Testis (tissue), 3 donors: ENCODE measurements around the gene GOSR1. TPM values are rescaled to one million over a fixed set of nuclear protein-coding genes. Genes with fewer than 3 reads are reported as not detected.
"Not testable (repeated sequence)": the region's sequence is repeated elsewhere in the genome, so short reads cannot be mapped to it uniquely, and the experiment has no call there.

Source experiments
- DNase-seq: peaks from one replicate; pipeline ENCODE4 v3.0.0-alpha.2; 2019
- H3K27ac ChIP-seq, 2 donors: fragments of 200-600 bp; sonication (generic); one replicate each; pipeline ENCODE4 v1.5.1; 2019
- H3K27me3 ChIP-seq: fragments of 200-600 bp; sonication (generic); one replicate; pipeline ENCODE4 v1.5.1; 2019
- H3K36me3 ChIP-seq: fragments of 200-600 bp; sonication (generic); one replicate; pipeline ENCODE4 v1.5.1; 2017; ENCODE audit warnings: low read depth; ENCODE audit errors: missing control alignments
- H3K4me1 ChIP-seq: fragments of 200-600 bp; sonication (generic); one replicate; pipeline ENCODE4 v1.5.1; 2019
- H3K4me3 ChIP-seq, 2 donors: fragments of 200-600 bp; sonication (generic); one replicate each; pipeline ENCODE4 v1.5.1; 2017 to 2019
- H3K9me3 ChIP-seq: fragments of 200-600 bp; sonication (generic); one replicate; pipeline ENCODE4 v1.5.1; 2017
- POLR2A ChIP-seq: fragments of 450-650 bp; IDR thresholded peaks from one replicate; pipeline ENCODE4 v1.6.1; 2017; ENCODE audit warnings: antibody characterized with exemption, mild to moderate bottlenecking, moderate library complexity
- WGBS, 2 donors: methylation state at CpG; one replicate each; pipeline ENCODE4 v1.1.5; 2018; 5-methylcytosine and 5-hydroxymethylcytosine counted together
- intact Hi-C: fragments of 100-400 bp; cut with DNase I; formaldehyde crosslinking; loops from one replicate; pipeline ENCODE4 v1.15.1; 2023; ENCODE audit warnings: low total_unique reads
- polyA plus RNA-seq: library from polyadenylated mRNA; stranded (reverse); fragments of 350-450 nt; fragmentation: Illumina TruSeq; extraction: RNeasy Lipid Tissue Mini Kit (QIAGEN cat#74804); gene quantifications from one replicate; pipeline ENCODE4 v1.2.3, GENCODE V29; 2014; ENCODE audit warnings: low read depth, low replicate concordance; ENCODE audit not compliant: insufficient read depth
- total RNA-seq, 2 donors: library from RNA; depleted of rRNA; stranded (reverse); fragments of >200 nt; gene quantifications; one replicate each; pipeline ENCODE4 v1.2.3, GENCODE V29; 2016
- TF ChIP-seq, protein P1 (sequence below), 3 experiments: fragments of 450-650 bp in 2 of 3; fragments of 200-600 bp in 1 of 3; sonication (generic) in 1 of 3; IDR thresholded peaks; one replicate each; pipeline ENCODE4 v1.5.1; 2016 to 2019; ENCODE audit warnings: antibody characterized with exemption in 3 of 3, mild to moderate bottlenecking in 2 of 3, moderate library complexity in 1 of 3

The GOSR1 gene
- total and polyA plus RNA-seq, 3 donors from 2014 or later = 52.9 to 69.9 (median 61.7) TPM

DNA sequence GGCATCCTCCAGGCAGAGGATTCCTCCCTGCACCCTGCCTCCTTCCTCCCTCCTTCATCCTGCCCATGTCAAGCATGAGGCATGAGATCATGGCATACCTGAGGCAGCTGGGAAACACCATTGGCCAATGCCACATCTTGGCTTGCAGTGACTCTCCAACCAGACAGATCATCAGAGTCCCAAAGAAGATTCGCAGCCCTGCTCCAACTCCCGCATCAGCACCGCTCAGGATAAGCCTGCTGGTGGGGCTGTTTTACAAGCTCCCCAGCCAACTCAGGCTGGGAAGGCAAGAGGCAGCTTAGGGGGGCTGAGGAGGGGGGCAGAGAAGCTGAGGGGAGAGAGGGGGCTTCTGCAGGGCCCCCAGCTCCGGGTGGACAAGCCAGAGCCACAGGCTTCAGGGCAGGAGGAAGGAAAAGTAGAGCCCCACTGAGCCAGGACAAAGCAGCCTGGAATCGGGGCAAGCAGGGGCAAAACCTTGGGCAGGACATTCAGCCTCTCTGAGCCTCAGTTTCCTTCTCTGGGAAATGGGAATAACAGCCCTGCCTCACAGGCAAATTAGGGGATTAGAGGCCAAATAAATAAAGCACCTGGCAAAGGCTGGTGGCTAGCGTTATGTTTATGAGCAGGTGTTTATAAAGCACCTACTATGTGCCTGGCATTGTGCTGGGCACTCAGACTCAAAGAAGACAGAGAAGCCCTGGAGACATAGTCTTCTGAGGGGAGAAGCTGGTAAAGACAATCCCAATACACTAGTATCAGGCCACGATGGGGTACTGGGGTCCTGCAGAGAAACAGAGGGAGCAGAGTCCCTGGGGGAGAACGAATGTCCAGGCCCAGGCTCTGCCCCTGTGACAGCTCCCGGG lies 88.1 kb downstream of the GOSR1 start:
- no peak for TF ChIP-seq POLR2A
- TF ChIP-seq, protein P1, sequence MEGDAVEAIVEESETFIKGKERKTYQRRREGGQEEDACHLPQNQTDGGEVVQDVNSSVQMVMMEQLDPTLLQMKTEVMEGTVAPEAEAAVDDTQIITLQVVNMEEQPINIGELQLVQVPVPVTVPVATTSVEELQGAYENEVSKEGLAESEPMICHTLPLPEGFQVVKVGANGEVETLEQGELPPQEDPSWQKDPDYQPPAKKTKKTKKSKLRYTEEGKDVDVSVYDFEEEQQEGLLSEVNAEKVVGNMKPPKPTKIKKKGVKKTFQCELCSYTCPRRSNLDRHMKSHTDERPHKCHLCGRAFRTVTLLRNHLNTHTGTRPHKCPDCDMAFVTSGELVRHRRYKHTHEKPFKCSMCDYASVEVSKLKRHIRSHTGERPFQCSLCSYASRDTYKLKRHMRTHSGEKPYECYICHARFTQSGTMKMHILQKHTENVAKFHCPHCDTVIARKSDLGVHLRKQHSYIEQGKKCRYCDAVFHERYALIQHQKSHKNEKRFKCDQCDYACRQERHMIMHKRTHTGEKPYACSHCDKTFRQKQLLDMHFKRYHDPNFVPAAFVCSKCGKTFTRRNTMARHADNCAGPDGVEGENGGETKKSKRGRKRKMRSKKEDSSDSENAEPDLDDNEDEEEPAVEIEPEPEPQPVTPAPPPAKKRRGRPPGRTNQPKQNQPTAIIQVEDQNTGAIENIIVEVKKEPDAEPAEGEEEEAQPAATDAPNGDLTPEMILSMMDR (IDR thresholded peaks at IDR 0.05) = no peak
- H3K36me3 ChIP-seq = no peaks in the 10 kb centered on the region

DNA sequence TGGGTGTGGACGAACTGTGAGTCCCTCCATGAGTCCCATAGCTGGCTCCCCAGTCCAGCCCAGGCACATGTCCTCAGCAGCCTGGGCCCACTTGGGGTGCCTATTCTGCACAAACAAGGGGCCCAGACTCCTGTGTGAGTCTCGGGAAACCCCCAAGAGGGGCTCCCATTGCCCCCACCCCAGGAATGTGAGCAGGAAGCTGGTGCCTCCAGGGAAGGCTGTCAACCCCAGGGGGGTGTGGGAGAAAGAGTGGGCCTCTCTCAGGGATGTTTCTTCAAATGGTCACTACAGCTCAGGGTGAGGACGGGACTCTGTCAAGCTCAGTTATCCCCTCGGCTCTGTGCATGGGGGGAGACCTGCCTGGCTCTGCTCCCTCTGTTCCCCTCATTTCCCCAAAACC lies 88.9 kb downstream of the GOSR1 start:
- WGBS, 2 donors = 76 to 87% methylated on average over 4 of the region's 4 CpGs
- intact Hi-C loops, H3K4me3 ChIP-seq, H3K27me3 ChIP-seq, H3K9me3 ChIP-seq, H3K27ac ChIP-seq, H3K36me3 ChIP-seq, DNase-seq, H3K4me1 ChIP-seq: not testable (repeated sequence)

More for the DNA sequence above, 88.1 kb downstream of the GOSR1 start:
- no peaks in the 10 kb centered on the region for H3K9me3 ChIP-seq
- intact Hi-C loops = no loop called here
- H3K27me3 ChIP-seq = no peaks in the 10 kb centered on the region
- no peak overlapping the region for H3K27ac ChIP-seq
- 72 to 74% methylated on average over 7 to 9 of the region's 9 CpGs for WGBS, 2 donors
- no peak for DNase-seq
- H3K4me3 ChIP-seq = no peak overlapping the region
- no peaks in the 10 kb centered on the region for H3K4me1 ChIP-seq

GRCh38 chr17:30566516-30567225 lies 89.5 kb downstream of the GOSR1 start:
- DNase-seq, H3K36me3 ChIP-seq, intact Hi-C loops, H3K27me3 ChIP-seq, H3K9me3 ChIP-seq, H3K4me1 ChIP-seq, H3K4me3 ChIP-seq, H3K27ac ChIP-seq: not testable (repeated sequence)
- 83 to 87% methylated on average over 8 to 10 of the region's 10 CpGs for WGBS, 2 donors

- Histone ChIP-seq H3K4me3 (no peak overlapping the region), H3K27me3 (no peaks in the 10 kb centered on the region), H3K4me1 (no peaks in the 10 kb centered on the region), H3K36me3 (no peaks in the 10 kb centered on the region), H3K9me3 (no peaks in the 10 kb centered on the region), H3K27ac (no peak overlapping the region)
- 64 to 74% methylated on average over 15 to 17 of the region's 17 CpGs for WGBS, 2 donors
- no peak for DNase-seq
- intact Hi-C loops = no loop called here
- TF ChIP-seq, protein P1 (IDR thresholded peaks at IDR 0.05) = no peak
- TF ChIP-seq POLR2A = no peak
Observed at GRCh38 chr17:30567231-30568116, 90.3 kb downstream of the GOSR1 start.

DNA sequence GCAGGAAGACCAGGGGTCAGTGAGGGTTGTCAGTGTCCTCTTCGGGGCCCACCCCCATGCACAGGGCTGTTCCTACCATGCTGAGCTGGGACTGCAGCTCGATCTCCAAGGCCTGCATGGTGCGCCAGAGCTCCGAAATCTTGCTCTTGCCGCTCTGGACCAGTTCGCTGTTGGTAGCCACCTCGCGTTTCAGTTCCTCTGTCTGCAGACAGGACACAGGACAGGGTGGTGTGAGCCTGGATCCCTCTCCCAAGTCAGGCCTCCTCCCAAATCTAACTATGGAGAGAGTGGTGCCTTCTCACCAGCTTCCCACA lies 90.9 kb downstream of the GOSR1 start:
- Histone ChIP-seq H3K27ac (no peak overlapping the region), H3K9me3 (no peaks in the 10 kb centered on the region), H3K4me3 (no peak overlapping the region), H3K4me1 (no peaks in the 10 kb centered on the region), H3K27me3 (no peaks in the 10 kb centered on the region), H3K36me3 (no peaks in the 10 kb centered on the region)
- WGBS, 2 donors = 55 to 71% methylated on average over 6 to 8 of the region's 8 CpGs
- TF ChIP-seq POLR2A = no peak
- TF ChIP-seq, protein P1 (IDR thresholded peaks at IDR 0.05) = no peak
- no peak for DNase-seq
- intact Hi-C loops = no loop called here

- H3K4me1 ChIP-seq, intact Hi-C loops, H3K9me3 ChIP-seq, H3K27ac ChIP-seq, H3K27me3 ChIP-seq, H3K4me3 ChIP-seq, H3K36me3 ChIP-seq, DNase-seq: not testable (repeated sequence)
- WGBS, 2 donors = 84 to 86% methylated on average over 8 to 12 of the region's 12 CpGs
Observed at GRCh38 chr17:30569531-30570175, 92.4 kb downstream of the GOSR1 start.
